Activated naive CD4-positive, alpha-beta T cell treated with anti-CD3 and anti-CD28 coated beads, Interleukin-2, amount 10 ng/mL, durations not matched to agents 7 days and 5 days (primary cell): Measurements from ENCODE around the gene SLC35F3.
A peak's percentile ranks its signal among the peaks of the same experiment; 100 is the strongest.
"Not testable (repeated sequence)": the region's sequence is repeated elsewhere in the genome, so short reads cannot be mapped to it uniquely, and the experiment has no call there.

Experiments
- CTCF ChIA-PET: fragments of 350-600 bp; sonication (Branson Sonifier 250); formaldehyde crosslinking; loops from one replicate; lab custom pipeline; 2021; ENCODE audit warnings: antibody characterized with exemption; lab: Charles Lee
- DNase-seq: peaks from one replicate; pipeline ENCODE4 v3.0.0-alpha.2; 2020
- H3K27ac Mint-ChIP-seq: one replicate; pipeline ENCODE4 v1.8.0; 2021; ENCODE audit warnings: mild to moderate bottlenecking, moderate library complexity, mixed read lengths
- H3K27me3 Mint-ChIP-seq: one replicate; pipeline ENCODE4 v1.8.0; 2021; ENCODE audit warnings: mild to moderate bottlenecking, mixed read lengths
- H3K36me3 Mint-ChIP-seq: one replicate; pipeline ENCODE4 v1.8.0; 2021; ENCODE audit warnings: mixed read lengths
- H3K4me1 Mint-ChIP-seq: one replicate; pipeline ENCODE4 v1.8.0; 2021; ENCODE audit warnings: mixed read lengths
- H3K4me3 Mint-ChIP-seq: one replicate; pipeline ENCODE4 v1.8.0; 2021; ENCODE audit warnings: mild to moderate bottlenecking, moderate library complexity, mixed read lengths
- H3K9me3 Mint-ChIP-seq: one replicate; pipeline ENCODE4 v1.8.0; 2021; ENCODE audit warnings: mixed read lengths

Gene SLC35F3

DNA sequence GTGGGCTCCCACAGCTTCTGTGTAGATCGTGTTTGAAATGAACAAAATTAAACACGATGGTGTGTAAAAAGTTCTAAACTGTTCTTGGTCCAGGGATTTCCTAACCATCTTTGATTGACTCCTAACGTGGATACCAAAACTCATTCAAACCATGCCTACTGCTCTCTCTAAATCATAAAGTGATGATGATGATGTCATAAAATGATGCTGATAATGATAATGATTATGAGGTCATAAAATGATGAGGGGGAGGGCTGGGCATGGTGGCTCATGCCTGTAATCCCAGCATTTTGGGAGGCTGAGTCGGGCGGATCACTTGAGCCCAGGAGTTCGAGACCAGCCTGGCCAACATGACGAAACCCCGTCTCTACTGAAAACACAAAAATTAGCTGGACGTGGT is 335.5 kb downstream of the SLC35F3 start:
- Mint-ChIP-seq H3K27me3 (peaks cover 11% of the 10 kb centered on the region), H3K27ac (no peak overlapping the region), H3K9me3 (no peaks in the 10 kb centered on the region), H3K4me3 (no peak overlapping the region), H3K36me3 (peaks cover 30% of the 10 kb centered on the region), H3K4me1 (peaks cover 26% of the 10 kb centered on the region)
- CTCF ChIA-PET, result interaction anchor here (1.6 kb wide), 1 partner anchor 70 kb away, joined by 4 read pairs; no protein-coding TSS in a partner anchor
- no peak for DNase-seq

DNA sequence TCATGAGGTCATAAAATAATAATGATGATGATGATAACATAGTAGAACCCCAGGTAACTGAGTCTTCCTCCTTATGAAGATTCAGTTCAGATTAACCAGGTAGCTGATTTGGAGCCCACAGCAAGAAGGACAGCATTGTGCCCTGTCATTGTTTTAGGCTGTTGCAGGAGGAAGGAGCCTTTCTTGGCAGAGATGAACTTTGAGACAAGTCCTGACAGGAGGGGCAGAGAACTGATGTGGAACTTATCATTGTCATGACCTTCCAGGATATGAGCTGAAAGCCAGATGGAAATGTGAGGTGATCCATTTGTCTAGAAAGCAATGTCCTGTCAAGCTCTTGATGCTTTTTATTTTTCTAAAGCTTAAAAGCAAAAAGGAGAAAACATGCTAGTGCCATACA is 336.2 kb downstream of the SLC35F3 start:
- peaks cover 31% of the 10 kb centered on the region for H3K36me3 Mint-ChIP-seq
- H3K4me1 Mint-ChIP-seq, result peaks cover 26% of the 10 kb centered on the region
- DNase-seq, result no peak
- peaks cover 8% of the 10 kb centered on the region for H3K27me3 Mint-ChIP-seq
- H3K9me3 Mint-ChIP-seq, result no peaks in the 10 kb centered on the region
- H3K4me3 Mint-ChIP-seq, result no peak overlapping the region
- no peak overlapping the region for H3K27ac Mint-ChIP-seq
- CTCF ChIA-PET, result interaction anchor here (1.3 to 1.6 kb wide), 3 partner anchors 15 to 116 kb away, joined by 3 to 4 read pairs (median 3); no protein-coding TSS in a partner anchor

DNA sequence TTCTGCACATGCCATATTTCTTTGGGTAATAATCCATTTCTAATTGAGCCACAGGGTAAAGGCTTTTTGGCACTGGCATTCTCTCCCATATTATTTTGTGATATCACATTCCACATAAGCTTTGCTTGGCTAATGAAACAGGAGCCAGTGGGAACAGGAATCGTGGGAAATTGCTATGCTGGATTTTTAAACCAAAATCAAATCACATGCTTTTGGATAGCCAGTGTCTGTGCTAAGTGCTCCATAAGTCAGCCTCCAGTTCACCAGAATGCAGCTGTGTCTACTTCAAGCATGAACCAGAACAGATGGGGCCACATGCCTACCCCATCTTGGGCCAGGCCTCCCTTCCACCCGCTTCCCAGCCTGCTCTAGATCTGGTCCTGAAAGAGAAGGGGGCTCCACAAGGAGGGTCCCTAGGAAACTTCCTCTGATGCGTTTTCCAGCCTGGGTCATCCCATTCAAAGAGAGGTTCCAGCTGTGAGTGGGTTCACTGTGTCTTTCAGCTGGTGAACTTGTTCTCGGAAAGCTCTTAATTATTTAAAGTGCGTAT is 337.5 kb downstream of the SLC35F3 start:
- H3K9me3 Mint-ChIP-seq, result peaks cover 8% of the 10 kb centered on the region
- H3K4me1 Mint-ChIP-seq, result peaks cover 21% of the 10 kb centered on the region
- peaks cover 33% of the 10 kb centered on the region for H3K36me3 Mint-ChIP-seq
- H3K4me3 Mint-ChIP-seq, result no peak overlapping the region
- peaks cover 13% of the 10 kb centered on the region for H3K27me3 Mint-ChIP-seq
- DNase-seq, result no peak
- CTCF ChIA-PET, result interaction anchor here (0.7 to 1.3 kb wide), 3 partner anchors 13 to 117 kb away, joined by 3 to 4 read pairs (median 3); no protein-coding TSS in a partner anchor
- H3K27ac Mint-ChIP-seq, result no peak overlapping the region

DNA sequence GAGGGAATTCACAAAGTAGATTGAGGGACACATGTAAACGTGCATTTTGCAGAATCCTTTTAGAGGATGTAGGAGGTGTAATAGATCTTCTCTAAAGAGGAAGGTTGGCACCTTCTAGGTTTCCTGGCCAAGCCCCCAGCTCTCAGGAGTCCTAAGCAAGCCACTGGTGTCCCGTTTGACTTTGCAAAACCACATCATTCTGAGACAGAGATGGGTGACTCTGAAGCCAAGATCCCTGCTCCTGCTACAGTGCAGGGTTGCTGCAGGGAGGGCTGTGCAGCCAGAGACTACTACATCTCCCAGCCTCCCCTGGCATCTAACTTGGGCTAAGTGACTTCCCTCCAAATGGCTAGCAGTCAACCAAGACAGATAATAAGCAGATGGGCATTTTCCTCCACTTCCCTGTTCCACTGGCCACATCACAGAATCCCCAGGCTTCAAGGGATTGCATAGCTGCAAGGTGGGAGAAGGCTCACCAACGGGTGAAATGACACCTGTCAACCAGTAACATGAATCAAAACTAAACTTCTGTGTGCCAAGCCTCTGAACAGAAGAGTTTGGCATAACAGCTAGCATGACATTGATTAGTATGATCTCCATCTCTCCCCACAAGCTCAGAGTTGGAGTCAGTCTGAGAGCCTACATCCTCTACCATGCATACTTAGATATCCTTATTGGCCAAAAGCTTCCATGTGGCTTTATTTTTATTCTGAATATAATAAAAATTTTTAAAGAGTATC is 339.2 kb downstream of the SLC35F3 start:
- Mint-ChIP-seq H3K9me3 (peaks cover 18% of the 10 kb centered on the region), H3K36me3 (peaks cover 27% of the 10 kb centered on the region), H3K27me3 (peaks cover 19% of the 10 kb centered on the region), H3K4me1 (peaks cover 8% of the 10 kb centered on the region), H3K4me3 (no peak overlapping the region), H3K27ac (no peak overlapping the region)
- DNase-seq, result no peak
- CTCF ChIA-PET, result interaction anchor here (0.7 to 1.5 kb wide), 3 partner anchors 10 to 66 kb away, joined by 3 to 6 read pairs (median 4); no protein-coding TSS in a partner anchor

DNA sequence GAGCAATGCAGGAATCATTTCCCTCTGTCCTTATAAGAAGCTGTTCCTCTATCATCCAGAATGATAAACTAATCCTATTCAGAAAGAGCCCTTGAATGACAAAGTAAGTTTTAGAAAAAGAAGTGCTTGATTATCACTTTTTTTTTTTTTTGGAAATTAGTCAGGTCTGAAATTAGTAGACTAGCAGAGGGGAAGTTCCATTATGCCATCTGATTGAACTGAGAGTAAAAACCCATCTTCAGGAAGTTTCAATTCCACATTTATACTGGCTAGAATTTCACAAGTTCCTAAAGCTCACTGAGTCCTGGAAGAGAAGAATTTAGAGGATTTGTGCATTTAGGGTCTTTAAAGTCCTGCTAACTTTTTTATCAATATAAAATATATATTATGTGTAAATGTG is 340.0 kb downstream of the SLC35F3 start:
- CTCF ChIA-PET, result interaction anchor here (0.7 to 1.3 kb wide), 2 partner anchors 25 to 65 kb away, joined by 3 to 6 read pairs; no protein-coding TSS in a partner anchor

DNA sequence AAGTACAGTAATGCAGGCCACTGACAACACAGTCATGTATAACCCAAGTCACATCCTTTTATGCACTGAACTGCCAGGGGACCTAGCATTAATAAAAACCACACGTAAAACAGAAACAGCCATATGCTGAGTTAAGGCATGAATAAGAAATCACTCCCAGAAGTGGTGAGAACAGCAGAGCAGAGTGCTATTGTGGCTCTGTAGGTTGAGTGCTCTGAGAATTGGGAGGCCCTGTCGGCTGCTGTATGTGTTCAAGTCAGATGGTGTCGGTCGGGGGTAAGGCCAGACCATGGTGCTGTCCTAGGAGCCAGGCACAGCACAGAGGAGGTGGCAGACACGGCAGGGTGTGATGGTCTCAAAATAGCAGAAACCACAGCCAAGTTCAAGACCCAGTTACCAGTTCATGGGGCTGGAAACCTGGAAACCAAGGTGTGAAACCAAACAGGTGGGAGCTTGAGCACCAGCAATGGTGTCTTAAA is 342.2 kb downstream of the SLC35F3 start:
- CTCF ChIA-PET, result no interaction called here
- peaks cover 8% of the 10 kb centered on the region for H3K4me1 Mint-ChIP-seq
- peaks cover 18% of the 10 kb centered on the region for H3K9me3 Mint-ChIP-seq
- peaks cover 17% of the 10 kb centered on the region for H3K36me3 Mint-ChIP-seq
- no peak for DNase-seq
- H3K4me3 Mint-ChIP-seq, result no peak overlapping the region
- peaks cover 19% of the 10 kb centered on the region for H3K27me3 Mint-ChIP-seq
- H3K27ac Mint-ChIP-seq, result no peak overlapping the region

More for the DNA sequence above, 340.0 kb downstream of the SLC35F3 start:
- H3K27ac Mint-ChIP-seq, result no peak overlapping the region
- H3K4me1 Mint-ChIP-seq, result peaks cover 8% of the 10 kb centered on the region
- no peak overlapping the region for H3K4me3 Mint-ChIP-seq
- H3K27me3 Mint-ChIP-seq, result peaks cover 19% of the 10 kb centered on the region
- H3K36me3 Mint-ChIP-seq, result peaks cover 23% of the 10 kb centered on the region
- no peak for DNase-seq
- peaks cover 18% of the 10 kb centered on the region for H3K9me3 Mint-ChIP-seq

DNA sequence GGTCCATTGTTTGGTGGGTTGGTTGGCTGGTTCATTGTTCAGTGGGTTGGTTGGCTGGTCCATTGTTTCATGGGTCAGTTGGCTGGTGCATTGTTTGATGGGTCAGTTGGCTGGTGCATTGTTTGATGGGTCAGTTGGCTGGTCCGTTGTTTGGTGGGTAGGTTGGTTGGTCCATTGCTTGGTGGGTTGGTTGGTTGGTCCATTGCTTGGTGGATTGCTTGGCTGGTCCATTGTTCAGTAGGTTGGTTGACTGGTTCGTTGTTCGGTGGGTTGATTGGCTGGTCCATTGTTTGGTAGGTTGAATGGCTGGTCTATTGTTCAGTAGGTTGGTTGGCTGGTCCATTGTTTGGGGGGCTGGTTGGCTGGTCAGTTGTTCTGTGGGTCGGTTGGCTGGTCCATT is 343.3 kb downstream of the SLC35F3 start:
- H3K4me1 Mint-ChIP-seq, H3K4me3 Mint-ChIP-seq: not testable (repeated sequence)
- H3K27me3 Mint-ChIP-seq, result peaks cover 19% of the 10 kb centered on the region

DNA sequence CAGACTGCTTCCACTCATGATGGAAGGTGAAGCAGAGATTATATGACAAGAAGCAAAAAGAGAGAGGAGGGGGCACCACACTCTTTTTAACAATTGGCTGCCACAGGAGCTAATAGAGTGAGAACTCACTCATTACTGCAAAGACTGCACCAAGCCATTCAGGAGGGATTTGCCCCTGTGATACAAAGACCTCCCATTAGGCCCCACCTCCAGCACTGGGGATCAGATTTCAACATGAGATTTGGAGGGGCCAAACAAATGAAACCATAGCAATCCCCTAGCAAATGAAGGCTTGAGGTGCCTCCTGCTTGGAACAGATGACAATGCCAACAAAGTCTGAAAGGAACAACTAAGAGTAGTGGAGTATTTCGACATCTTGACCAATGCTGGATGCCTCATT is 346.3 kb downstream of the SLC35F3 start:
- Mint-ChIP-seq H3K36me3 (peaks cover 17% of the 10 kb centered on the region), H3K27ac (no peak overlapping the region), H3K9me3 (peaks cover 18% of the 10 kb centered on the region), H3K27me3 (peaks cover 18% of the 10 kb centered on the region), H3K4me3 (no peak overlapping the region), H3K4me1 (peaks cover 2% of the 10 kb centered on the region)
- no peak for DNase-seq
- CTCF ChIA-PET, result no interaction called here

More for the DNA sequence above, 343.3 kb downstream of the SLC35F3 start:
- peaks cover 18% of the 10 kb centered on the region for H3K9me3 Mint-ChIP-seq
- DNase-seq, H3K27ac Mint-ChIP-seq, CTCF ChIA-PET: not testable (repeated sequence)
- H3K36me3 Mint-ChIP-seq, result peaks cover 15% of the 10 kb centered on the region

DNA sequence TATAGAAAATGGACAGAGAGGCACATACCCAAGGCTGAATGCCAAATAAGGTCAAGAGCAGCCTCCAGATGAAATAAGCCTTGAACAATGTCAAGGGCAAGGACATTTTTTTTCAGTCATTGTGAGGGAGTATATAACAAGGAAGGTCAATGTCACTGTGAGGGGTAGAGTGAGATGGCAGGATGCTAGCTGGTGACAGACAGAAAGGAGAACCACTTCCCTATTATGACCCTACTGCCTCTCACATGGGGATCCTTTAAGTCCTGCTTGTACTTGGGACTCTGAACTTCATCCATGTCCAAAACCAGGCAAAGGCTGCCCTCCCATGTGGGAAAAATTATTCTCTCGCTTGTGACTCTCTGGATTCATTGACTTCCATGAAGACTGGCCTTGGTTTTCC is 349.3 kb downstream of the SLC35F3 start:
- CTCF ChIA-PET, result interaction anchor here (1.0 kb wide), 1 partner anchor 10 kb away, joined by 3 read pairs; no protein-coding TSS in a partner anchor
- Mint-ChIP-seq H3K27ac (no peak overlapping the region), H3K4me1 (peaks cover 4% of the 10 kb centered on the region), H3K9me3 (peaks cover 9% of the 10 kb centered on the region), H3K36me3 (peaks cover 20% of the 10 kb centered on the region), H3K4me3 (no peak overlapping the region), H3K27me3 (peaks cover 15% of the 10 kb centered on the region)
- no peak for DNase-seq

DNA sequence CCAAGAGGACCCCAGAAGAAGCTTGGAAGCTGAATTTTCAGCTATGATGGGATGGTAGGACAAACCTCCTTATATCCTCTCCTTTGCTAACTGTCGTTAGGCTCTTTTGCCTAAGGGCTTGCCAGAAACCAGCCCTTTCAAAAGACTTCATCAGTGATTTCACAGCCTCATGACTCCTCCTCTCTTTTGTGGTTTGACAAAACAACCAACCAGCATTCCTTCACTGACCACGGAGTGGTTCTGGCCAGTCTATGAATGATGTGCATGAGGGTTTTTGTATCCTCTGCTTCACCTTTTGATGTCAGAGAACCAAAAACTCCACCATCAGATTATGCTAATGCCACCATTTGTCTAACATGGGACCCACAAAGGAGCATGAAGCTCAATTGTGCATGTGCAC is 351.9 kb downstream of the SLC35F3 start:
- Mint-ChIP-seq H3K36me3 (peaks cover 29% of the 10 kb centered on the region), H3K4me1 (peaks cover 18% of the 10 kb centered on the region)
- no peak for DNase-seq

DNA sequence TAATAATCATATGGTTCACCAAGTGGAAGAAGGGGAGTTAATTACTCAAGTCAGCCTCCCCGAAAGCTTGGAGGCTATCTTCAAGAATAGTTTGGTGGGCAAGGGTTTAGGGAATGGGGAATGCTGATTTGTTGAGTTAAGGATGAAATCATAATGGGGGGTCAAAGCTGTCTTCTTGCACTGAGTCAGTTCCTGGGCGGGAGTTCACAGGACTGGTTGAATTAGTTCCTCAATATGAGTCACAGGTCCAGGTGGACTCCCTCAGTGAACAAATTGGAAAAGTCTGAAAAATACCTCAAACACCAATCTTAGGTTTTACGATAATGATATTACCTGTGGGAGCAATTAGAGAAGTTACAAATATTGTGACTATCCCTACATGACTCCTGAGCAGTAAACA is 353.6 kb downstream of the SLC35F3 start:
- H3K27ac Mint-ChIP-seq, result no peak overlapping the region
- H3K9me3 Mint-ChIP-seq, result peaks cover 9% of the 10 kb centered on the region
- H3K4me3 Mint-ChIP-seq, result no peak overlapping the region
- H3K36me3 Mint-ChIP-seq, result peaks cover 32% of the 10 kb centered on the region
- peaks cover 15% of the 10 kb centered on the region for H3K27me3 Mint-ChIP-seq
- peaks cover 18% of the 10 kb centered on the region for H3K4me1 Mint-ChIP-seq
- DNase-seq, result no peak
- CTCF ChIA-PET, result interaction anchor here (0.9 to 2.2 kb wide), 2 partner anchors 45 to 52 kb away, joined by 3 to 7 read pairs; no protein-coding TSS in a partner anchor

More for the DNA sequence above, 351.9 kb downstream of the SLC35F3 start:
- CTCF ChIA-PET, result no interaction called here
- Mint-ChIP-seq H3K9me3 (peaks cover 9% of the 10 kb centered on the region), H3K4me3 (no peak overlapping the region), H3K27ac (no peak overlapping the region), H3K27me3 (peaks cover 15% of the 10 kb centered on the region)

DNA sequence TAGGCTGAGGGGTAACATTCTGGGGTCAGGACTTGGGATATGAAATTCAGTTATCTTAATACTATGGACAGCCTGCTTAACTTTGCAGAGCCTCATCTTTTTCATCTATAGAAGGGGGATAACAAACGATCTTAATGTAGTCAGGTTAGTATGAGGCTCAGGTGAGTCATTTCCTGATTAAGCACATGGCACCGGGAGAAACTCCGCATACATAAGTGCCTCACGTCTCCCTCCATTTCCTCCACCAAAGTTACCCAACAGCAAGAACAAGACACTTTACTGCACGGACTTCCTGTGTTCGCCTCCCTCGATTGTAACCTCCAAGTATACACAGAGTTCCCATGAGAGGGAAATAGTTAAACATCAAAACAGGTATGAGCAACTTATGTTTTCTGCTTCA is 356.1 kb downstream of the SLC35F3 start:
- H3K4me1 Mint-ChIP-seq, result peaks cover 18% of the 10 kb centered on the region
- H3K4me3 Mint-ChIP-seq, result no peak overlapping the region
- H3K27ac Mint-ChIP-seq, result peak overlapping the region; percentile 13
- H3K36me3 Mint-ChIP-seq, result peaks cover 29% of the 10 kb centered on the region
- peaks cover 9% of the 10 kb centered on the region for H3K9me3 Mint-ChIP-seq
- H3K27me3 Mint-ChIP-seq, result peaks cover 6% of the 10 kb centered on the region
- CTCF ChIA-PET, result interaction anchor here (0.6 kb wide), 1 partner anchor 124 kb away, joined by 3 read pairs; no protein-coding TSS in a partner anchor
- DNase-seq, result peak; percentile 36

DNA sequence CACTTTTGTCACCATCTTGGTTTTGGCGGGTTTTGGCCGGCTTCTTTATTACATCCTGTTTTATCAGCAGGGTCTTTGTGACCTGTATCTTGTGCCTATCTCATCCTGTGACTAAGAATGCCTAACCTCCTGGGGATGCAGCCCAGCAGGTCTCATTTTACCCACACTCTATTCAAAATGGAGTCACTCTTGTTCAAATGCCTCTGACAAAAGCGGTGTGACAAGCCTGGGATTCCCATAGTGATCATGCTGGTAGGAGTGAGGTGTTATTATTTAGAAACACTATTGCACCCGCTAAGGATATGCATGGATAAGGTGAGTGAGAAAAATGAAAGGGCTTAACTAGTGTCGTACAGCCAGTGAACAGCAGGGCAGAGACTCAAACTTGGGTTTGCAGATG is 357.1 kb downstream of the SLC35F3 start:
- H3K36me3 Mint-ChIP-seq, result peaks cover 31% of the 10 kb centered on the region
- peaks cover 9% of the 10 kb centered on the region for H3K9me3 Mint-ChIP-seq
- H3K4me3 Mint-ChIP-seq, result no peak overlapping the region
- peaks cover 3% of the 10 kb centered on the region for H3K27me3 Mint-ChIP-seq
- peaks cover 16% of the 10 kb centered on the region for H3K4me1 Mint-ChIP-seq
- CTCF ChIA-PET, result no interaction called here
- DNase-seq, result no peak
- H3K27ac Mint-ChIP-seq, result no peak overlapping the region

DNA sequence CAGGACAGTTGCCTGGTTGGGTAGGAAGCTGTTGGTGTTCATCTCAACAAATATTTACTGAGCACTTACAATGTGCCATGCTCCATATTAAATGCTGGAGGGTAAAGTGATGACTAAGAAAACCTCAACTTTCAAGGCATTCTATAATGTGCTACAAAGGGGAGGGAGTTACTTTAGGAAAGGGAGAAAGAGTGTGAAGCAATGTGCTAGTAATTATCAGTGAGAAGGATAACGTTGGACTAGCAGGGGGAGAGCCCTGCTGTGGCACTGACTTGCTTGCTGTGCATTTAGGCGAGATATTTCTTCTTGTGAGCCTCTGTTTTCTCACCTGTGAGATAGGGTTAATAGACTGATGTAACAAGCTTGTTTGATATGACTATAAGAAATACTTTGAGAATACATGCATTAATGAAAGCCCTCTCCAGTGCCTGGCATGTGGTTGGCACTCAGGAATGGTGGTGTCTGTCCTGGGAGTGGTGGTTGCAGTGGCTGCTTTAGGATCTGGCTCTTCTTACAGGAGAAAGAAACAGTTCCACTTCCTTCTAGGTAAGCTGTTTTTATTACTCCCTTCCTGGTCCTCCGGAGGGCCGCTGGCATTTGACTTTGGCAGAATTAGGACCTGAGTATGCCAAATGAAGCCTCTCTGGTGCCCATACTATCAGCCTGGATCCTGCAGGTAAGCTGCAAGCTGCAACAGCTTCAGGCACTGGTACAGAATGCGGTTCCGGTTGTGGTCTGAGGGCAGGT is 357.7 kb downstream of the SLC35F3 start:
- no peak overlapping the region for H3K27ac Mint-ChIP-seq
- H3K4me1 Mint-ChIP-seq, result peaks cover 14% of the 10 kb centered on the region
- CTCF ChIA-PET, result interaction anchor here (0.5 to 1.3 kb wide), 2 partner anchors 14 to 20 kb away, joined by 3 to 4 read pairs; no protein-coding TSS in a partner anchor
- H3K27me3 Mint-ChIP-seq, result no peaks in the 10 kb centered on the region
- H3K36me3 Mint-ChIP-seq, result peaks cover 30% of the 10 kb centered on the region
- peaks cover 8% of the 10 kb centered on the region for H3K9me3 Mint-ChIP-seq
- H3K4me3 Mint-ChIP-seq, result no peak overlapping the region
- no peak for DNase-seq
